ENCODE measurements around the gene YIPF4. TPM values are rescaled to one million over a fixed set of nuclear protein-coding genes. Genes with fewer than 3 reads are reported as not detected.
"Not testable (repeated sequence)": the region's sequence is repeated elsewhere in the genome, so short reads cannot be mapped to it uniquely, and the experiment has no call there.

YIPF4 gene
- total RNA-seq, 1 experiment from 2014 or later: 60.2 TPM

GRCh38 chr2:32314886-32315285 is 37.2 kb downstream of the YIPF4 start:
- Histone ChIP-seq H3K9me3 (no peaks in the 10 kb centered on the region), H3K4me3 (ENCODE audit: low read depth, low read length) (no peak overlapping the region), H3K27me3 (replicated peaks; ENCODE audit: control insufficient read depth, insufficient read depth, low read length) (no peaks in the 10 kb centered on the region), H3K36me3 (ENCODE audit: control insufficient read depth, insufficient read depth, low read length) (no peaks in the 10 kb centered on the region), H3K4me1 (no peaks in the 10 kb centered on the region)
- H3K9me3 Mint-ChIP-seq (ENCODE audit: unreplicated experiment): no peaks in the 10 kb centered on the region
- no peaks in the 10 kb centered on the region for H3K4me1 Mint-ChIP-seq (ENCODE audit: low read depth, unreplicated experiment)
- no peak for DNase-seq
- ChIA-PET CTCF (interaction anchor here (0.6 kb wide), 1 partner anchor 165 kb away, joined by 3 read pairs; no protein-coding TSS in a partner anchor), POLR2A (no interaction called here)
- peaks cover 7% of the 10 kb centered on the region for H3K36me3 Mint-ChIP-seq (ENCODE audit: insufficient read depth, unreplicated experiment)
- no peak overlapping the region for H3K27ac Mint-ChIP-seq (ENCODE audit: unreplicated experiment)
- no peaks in the 10 kb centered on the region for H3K27me3 Mint-ChIP-seq (ENCODE audit: insufficient read depth, unreplicated experiment)
- no peak overlapping the region for H3K4me3 Mint-ChIP-seq (ENCODE audit: unreplicated experiment)
- BruUV-seq (replicated peaks): no TSS peak
- intact Hi-C loops (cut with micrococcal nuclease; ENCODE audit: unreplicated experiment): no loop called here
- no peak for TF ChIP-seq CTCF (IDR thresholded peaks at IDR 0.05; ENCODE audit: insufficient read depth in 1 of 2, low read depth in 1 of 2, low read length in 1 of 2, severe bottlenecking in 1 of 2, unreplicated experiment in 1 of 2)

- CTCF ChIA-PET; H3K4me3 ChIP-seq (ENCODE audit: low read depth, low read length); DNase-seq; BruUV-seq (replicated peaks); H3K9me3 Mint-ChIP-seq (ENCODE audit: unreplicated experiment); H3K9me3 ChIP-seq; H3K36me3 ChIP-seq (ENCODE audit: control insufficient read depth, insufficient read depth, low read length); H3K27me3 Mint-ChIP-seq (ENCODE audit: insufficient read depth, unreplicated experiment); POLR2A ChIA-PET; H3K27me3 ChIP-seq (replicated peaks; ENCODE audit: control insufficient read depth, insufficient read depth, low read length); H3K36me3 Mint-ChIP-seq (ENCODE audit: insufficient read depth, unreplicated experiment): not testable (repeated sequence)
- peaks cover 28% of the 10 kb centered on the region for H3K4me1 ChIP-seq
- peak overlapping the region; percentile 3 for H3K27ac Mint-ChIP-seq (ENCODE audit: unreplicated experiment)
- intact Hi-C loops (cut with micrococcal nuclease; ENCODE audit: unreplicated experiment): loop anchor here (1.0 kb wide), 2 partner anchors 29 to 51 kb away; partner anchors contain the start of genes BIRC6 and YIPF4
- H3K4me1 Mint-ChIP-seq (ENCODE audit: low read depth, unreplicated experiment): peaks cover 35% of the 10 kb centered on the region
- H3K4me3 Mint-ChIP-seq (ENCODE audit: unreplicated experiment): peak overlapping the region; percentile 46
These were observed 51.0 kb downstream of the YIPF4 start for GRCh38 chr2:32328679-32329078.

GRCh38 chr2:32329180-32329980 is 51.7 kb downstream of the YIPF4 start:
- H3K4me1 ChIP-seq: peaks cover 28% of the 10 kb centered on the region
- not testable (repeated sequence) for H3K36me3 Mint-ChIP-seq (ENCODE audit: insufficient read depth, unreplicated experiment); H3K36me3 ChIP-seq (ENCODE audit: control insufficient read depth, insufficient read depth, low read length); H3K4me3 ChIP-seq (ENCODE audit: low read depth, low read length); H3K27me3 Mint-ChIP-seq (ENCODE audit: insufficient read depth, unreplicated experiment); BruUV-seq (replicated peaks); H3K9me3 Mint-ChIP-seq (ENCODE audit: unreplicated experiment); H3K9me3 ChIP-seq; H3K27me3 ChIP-seq (replicated peaks; ENCODE audit: control insufficient read depth, insufficient read depth, low read length)
- Mint-ChIP-seq H3K4me3 (ENCODE audit: unreplicated experiment) (peak overlapping the region; percentile 46), H3K4me1 (ENCODE audit: low read depth, unreplicated experiment) (peaks cover 35% of the 10 kb centered on the region), H3K27ac (ENCODE audit: unreplicated experiment) (peak overlapping the region; percentile 18)
- ChIA-PET CTCF (interaction anchor here (0.6 kb wide), 1 partner anchor 51 kb away, joined by 8 read pairs; no protein-coding TSS in a partner anchor), POLR2A (interaction anchor here (0.6 kb wide), 1 partner anchor 164 kb away, joined by 3 read pairs; the partner anchor contains the start of gene SLC30A6)
- intact Hi-C loops (cut with micrococcal nuclease; ENCODE audit: unreplicated experiment): loop anchor here (1.0 kb wide), 2 partner anchors 28 to 52 kb away; partner anchors contain the start of genes BIRC6 and YIPF4
- peak; percentile 50 to 56 for DNase-seq

- intact Hi-C loops (cut with micrococcal nuclease; ENCODE audit: unreplicated experiment): loop anchor here (5.0 kb wide), 1 partner anchor 103 kb away; no protein-coding TSS in a partner anchor
- H3K4me1 ChIP-seq: peaks cover 28% of the 10 kb centered on the region
- no peaks in the 10 kb centered on the region for H3K9me3 ChIP-seq
- Mint-ChIP-seq H3K4me3 (ENCODE audit: unreplicated experiment) (peak overlapping the region; percentile 46), H3K4me1 (ENCODE audit: low read depth, unreplicated experiment) (peaks cover 35% of the 10 kb centered on the region), H3K27me3 (ENCODE audit: insufficient read depth, unreplicated experiment) (no peaks in the 10 kb centered on the region), H3K9me3 (ENCODE audit: unreplicated experiment) (no peaks in the 10 kb centered on the region), H3K27ac (ENCODE audit: unreplicated experiment) (peak overlapping the region; percentile 18), H3K36me3 (ENCODE audit: insufficient read depth, unreplicated experiment) (peaks cover 7% of the 10 kb centered on the region)
- no peaks in the 10 kb centered on the region for H3K36me3 ChIP-seq (ENCODE audit: control insufficient read depth, insufficient read depth, low read length)
- DNase-seq: no peak
- no peak for TF ChIP-seq CTCF (IDR thresholded peaks at IDR 0.05; ENCODE audit: insufficient read depth in 1 of 2, low read depth in 1 of 2, low read length in 1 of 2, severe bottlenecking in 1 of 2, unreplicated experiment in 1 of 2)
- no peaks in the 10 kb centered on the region for H3K27me3 ChIP-seq (replicated peaks; ENCODE audit: control insufficient read depth, insufficient read depth, low read length)
- BruUV-seq (replicated peaks): no TSS peak
- no peak overlapping the region for H3K4me3 ChIP-seq (ENCODE audit: low read depth, low read length)
- ChIA-PET POLR2A (no interaction called here), CTCF (no interaction called here)
These were observed 52.4 kb downstream of the YIPF4 start for GRCh38 chr2:32330136-32330535.
